ENCODE measurements around the gene ABCA13.
"Not testable (repeated sequence)": the region's sequence is repeated elsewhere in the genome, so short reads cannot be mapped to it uniquely, and the experiment has no call there.

Gene ABCA13

DNA sequence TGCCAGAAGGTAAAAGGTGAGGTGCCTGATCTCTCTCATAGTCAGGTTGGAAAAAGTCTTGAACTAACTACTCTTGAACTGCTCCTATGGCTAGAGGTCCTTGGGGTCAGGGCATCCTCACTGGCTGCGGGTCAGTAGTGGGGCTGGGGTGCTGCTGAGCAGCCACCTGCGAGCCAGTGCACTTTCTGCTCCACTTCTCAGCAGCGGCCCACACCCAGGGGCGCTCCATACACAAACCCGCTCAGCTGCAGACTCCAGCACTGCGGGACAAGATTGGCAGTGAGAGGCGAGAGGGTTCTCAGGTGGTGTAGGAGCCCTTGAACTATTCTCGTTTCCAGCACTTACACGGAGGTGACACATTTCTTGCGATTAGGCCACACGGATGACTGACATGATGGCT lies 6.0 kb downstream of the ABCA13 start:
- DNase-seq: no peak

DNA sequence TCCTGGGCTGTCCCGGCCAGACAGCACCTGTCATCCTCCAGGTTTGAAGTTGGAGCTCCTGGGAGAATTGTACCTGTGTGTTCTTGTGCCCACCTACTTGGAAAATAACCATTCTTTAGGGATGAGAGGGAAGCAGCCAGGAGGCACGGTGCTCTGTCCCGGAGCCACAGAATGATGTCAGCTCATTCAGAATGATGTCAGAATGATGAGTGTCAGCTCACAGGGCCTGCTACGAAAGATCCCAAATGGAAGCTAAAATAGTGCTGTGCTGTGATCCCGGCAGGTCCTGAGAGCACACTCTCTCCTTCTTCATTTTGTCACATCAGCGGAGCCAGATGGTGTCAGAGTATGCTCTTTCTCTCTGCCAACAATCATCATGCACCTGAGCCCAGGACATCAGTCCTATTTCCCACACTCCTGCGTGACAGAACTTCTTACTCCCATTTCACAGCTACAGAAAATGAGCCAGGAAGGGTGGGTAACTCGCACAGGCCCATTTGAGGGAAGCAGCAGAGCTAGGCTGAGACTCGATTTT lies 8.3 kb downstream of the ABCA13 start:
- DNase-seq: no peak

DNA sequence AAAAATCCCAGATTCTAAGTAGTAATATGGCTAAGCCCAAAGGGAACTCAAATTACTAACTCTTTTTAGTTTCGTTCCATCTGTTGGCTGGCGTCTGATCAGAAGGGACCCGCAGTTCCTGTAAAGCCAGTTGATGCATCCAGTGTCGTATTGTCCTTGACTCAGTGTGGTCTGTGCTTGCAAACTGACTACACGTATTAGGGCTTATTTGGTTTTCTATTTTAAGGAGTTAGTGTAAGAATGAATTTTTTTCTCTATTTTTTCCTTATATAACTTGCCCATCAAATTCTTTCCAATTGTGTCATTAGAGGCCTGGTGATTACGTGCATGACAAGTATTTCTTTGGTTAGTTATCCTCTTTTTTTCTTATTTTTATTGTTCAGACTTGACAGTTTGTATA lies 9.7 kb downstream of the ABCA13 start:
- DNase-seq: no peak

DNA sequence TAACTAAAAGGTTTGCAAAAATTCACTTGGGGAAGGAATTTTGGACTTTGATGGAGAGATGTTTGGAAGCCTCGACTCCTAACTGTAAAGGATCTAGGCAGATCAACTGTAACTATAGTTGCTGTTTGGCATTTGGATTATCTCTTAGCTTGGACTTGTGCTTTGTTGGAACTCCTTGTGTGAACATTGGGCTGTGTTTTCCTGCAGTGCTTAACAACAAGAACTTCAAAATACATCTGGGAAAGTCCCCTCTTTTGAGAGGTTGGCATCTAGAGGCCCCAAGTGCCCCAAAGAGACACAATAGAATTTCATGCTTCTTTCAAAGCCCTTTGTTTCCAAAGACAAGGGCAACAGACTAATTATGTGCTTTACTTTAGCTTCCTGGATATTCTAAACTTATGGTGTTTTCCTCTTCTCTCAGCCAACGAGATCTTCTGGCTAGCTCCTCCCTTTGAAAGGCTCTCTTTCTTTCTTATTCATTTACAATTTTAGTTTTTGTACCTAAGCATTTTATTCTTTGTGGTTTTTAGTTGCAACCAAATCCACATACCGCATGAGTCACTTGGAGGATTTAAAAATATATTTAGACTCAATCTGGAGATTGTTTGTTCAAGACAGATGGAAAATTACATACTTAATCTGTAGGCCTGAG lies 11.6 kb downstream of the ABCA13 start:
- no peak for DNase-seq

DNA sequence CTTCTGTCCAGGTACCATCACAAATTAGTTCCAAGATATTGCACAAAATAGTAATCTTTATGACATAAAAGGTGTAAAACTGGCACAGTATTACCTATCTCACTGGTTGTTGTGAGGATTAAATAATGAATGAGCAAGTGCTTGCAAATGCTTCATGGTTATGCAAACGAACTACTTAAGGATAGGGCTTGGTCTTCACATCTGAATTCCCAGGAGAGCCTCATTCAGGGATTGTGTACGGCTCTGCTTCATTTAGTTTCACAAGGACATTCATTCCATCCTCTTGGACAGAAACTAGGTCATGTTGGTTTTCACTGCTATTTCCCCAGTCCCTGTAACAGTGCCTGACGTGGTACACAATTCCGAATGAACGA lies 12.1 kb downstream of the ABCA13 start:
- DNase-seq: no peak

DNA sequence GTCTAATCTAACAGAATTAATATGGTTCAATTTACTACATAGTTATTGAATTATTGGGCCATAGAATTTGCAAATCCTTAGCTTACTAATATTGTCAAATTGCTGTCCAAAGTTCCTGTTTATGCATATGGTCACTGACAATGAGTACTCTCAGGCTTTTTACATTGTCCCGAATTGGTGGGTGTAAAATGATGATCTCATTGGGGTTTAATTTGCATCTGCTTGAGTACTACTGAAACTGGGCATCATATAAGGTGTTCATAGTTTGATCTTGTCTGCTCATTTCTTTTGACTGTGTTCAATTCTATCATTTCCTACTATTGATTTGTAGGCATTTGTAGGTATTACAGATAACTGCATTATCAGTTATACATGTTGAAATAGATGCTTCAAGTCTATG lies 12.7 kb downstream of the ABCA13 start:
- no peak for DNase-seq

DNA sequence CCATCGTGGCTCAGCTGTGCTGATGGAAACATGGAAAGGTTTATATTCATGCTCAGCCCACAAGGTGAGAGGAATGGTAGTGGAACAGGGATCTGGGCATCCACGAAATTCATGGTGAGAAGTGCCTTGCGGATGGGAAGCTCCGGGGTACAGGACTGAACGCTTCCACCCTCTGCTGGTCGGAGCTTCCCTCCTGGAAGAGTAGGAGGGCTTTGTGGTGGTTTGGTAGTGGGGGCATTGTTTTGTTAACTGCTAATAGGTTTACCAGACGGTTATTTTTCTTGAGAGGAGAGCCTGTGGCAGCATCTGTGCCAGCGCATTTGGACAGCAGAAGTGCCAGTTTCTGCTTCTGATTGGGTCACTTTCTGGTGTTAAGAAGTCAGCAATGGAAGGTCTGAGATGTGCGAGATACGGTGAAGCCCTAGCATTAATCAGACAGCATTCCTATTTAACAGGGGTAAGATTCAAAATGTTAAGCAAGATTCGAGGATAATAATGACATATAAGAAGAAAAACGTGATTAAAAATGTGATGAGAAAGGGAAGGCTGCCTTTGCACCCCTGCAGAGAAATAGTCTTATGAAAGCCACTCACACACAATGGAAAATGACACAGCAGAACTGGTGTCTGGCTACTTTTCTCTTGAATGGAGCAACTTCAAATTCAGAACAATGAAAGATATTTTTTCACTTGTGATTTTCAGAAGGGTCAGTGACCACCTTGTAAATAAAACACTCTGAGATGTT lies 17.7 kb downstream of the ABCA13 start:
- DNase-seq: no peak

DNA sequence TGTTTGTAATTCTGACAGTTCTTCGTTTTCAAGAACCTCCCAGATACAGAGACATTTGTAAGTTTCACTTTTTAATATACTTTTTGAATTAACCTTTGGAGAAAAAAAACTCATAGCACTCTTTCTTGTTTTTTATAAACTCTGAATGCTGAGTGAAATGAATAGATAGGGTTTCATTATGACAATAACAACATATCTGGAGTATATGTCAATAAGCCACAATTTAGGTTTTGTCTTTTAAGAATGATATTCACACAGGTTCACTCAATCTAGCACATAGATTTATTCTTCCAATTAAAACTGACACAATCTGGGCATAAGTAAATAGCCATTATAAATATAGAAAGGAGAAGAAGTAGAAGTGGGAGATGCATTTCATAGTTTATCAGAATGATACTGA lies 21.7 kb downstream of the ABCA13 start:
- DNase-seq: no peak

DNA sequence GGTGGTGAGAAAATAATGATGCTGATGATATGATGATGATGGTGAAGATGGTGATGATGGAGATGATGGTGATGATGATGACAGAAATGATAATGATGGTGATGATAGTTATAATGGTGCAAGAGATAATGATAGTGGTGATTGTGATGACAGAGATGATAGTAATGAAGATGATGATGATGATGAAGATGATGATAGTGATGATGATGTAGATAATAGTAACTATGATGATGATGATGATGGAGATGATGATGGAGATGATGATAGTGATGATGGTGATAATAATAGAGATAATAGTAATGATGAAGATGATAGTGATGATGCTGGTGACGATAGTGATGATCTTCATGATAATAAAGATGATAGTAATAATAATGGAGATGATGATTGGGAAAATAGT lies 22.2 kb downstream of the ABCA13 start:
- DNase-seq: no peak

DNA sequence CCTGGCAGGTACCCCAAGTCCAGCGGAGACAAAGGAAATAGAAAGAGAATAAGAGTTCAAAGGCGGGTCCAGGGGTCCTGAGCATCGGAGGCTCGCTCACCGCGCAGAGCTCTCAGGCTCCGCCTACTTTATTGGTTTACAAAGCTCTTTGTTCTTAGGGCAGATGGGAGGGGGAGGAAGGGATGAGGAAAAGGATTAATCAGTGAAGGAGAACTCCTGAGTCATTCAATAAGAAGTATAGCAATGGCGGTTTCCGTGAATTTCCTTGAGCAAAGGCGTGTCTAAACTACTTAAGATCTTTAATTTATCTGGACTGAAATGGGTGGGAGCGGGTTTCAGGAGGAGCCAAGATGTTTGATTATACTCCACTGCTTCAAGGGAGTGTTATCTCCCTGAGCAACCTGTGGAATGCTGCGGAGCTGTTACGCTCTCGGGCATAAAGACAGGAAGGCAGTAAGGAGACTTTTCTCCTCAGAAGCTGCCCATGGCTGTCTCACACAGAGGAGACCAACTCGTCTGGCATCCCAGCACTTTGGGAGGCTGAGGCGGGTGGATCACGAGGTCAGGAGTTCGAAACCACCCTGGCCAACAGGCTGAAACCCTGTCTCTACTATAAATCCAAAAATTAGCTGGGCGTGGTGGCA lies 29.8 kb downstream of the ABCA13 start:
- DNase-seq: not testable (repeated sequence)

DNA sequence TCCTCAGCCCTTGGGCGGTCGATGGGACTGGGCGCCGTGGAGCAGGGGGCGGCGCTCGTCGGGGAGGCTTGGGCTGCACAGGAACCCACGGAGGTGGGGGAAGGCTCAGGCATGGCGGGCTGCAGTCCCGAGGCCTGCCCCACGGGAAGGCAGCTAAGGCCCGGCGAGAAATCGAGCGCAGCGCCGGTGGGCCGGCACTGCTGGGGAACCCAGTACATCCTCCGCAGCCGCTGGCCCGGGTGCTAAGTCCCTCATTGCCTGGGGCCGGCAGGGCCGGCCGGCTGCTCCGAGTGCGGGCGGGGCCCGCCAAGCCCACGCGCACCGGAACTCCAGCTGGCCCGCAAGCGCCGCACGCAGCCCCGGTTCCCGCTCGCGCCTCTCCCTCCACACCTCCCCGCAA lies 31.7 kb downstream of the ABCA13 start:
- DNase-seq: not testable (repeated sequence)

DNA sequence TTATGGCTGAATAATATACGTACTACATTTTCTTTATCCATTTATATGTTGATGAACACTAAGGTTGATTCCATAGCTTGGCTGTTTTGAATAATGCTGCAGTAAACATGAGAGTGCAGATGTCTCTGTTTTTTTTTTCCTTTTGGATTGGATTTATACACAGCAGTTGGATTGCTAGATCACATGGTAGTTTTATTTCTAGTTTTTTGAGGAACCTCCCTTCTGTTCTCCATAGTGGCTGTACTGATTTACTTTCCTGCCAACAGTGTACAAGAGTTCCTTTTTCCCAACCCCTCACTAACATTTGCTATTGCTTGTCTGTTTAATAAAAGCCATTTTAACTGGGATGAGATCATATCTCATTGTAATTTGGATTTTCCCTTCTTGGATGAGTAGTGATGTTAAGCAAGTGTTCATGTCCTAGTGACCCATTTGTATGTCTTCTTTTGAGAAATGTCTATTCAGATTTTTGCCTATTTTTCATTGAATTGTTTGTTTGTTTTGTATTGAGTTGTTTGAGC lies 36.0 kb downstream of the ABCA13 start:
- DNase-seq: no peak

DNA sequence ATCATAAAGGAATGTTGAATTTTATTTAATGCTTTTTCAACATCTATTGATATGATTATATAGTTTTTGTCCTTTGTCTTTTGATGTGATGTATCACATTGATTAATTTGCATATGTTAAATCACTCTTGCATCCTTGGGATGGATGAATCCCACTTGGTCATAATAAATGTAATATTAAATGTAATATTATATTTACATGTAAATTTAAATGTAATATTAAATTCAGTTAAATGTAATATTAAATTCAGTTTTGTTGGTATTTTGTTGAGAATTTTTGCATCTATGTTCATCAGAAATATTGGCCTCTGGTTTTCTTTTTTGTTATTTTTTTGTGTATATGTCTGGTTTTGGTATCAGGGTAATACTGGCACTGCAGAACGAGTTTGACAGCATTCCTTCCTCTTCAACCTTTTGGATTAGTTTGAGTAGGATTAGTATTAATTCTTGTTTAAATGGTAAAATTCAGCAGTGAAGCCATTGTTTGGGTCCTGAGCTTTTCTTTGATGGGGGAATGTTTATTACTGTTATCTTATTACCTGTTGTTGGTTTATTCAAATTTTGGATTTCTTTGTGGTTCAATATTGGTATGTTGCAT lies 37.8 kb downstream of the ABCA13 start:
- DNase-seq: no peak

DNA sequence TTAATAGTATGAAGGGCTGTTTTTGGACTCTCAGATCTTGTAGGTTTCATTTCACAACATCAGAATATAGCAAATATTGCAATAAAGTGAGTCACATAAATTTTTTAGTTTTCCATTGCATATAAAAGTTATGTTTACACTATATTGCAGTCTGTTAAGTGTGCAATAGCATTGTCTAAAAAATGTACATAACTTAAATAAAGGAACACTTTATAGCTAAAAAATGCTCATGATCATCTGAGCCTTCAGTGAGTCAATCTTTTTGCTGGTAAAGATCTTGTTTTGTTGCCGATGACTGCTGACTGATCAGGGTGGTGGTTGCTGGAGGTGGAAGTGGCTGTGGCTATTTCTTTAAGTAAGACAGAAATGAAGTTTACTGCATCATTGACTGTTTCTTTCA lies 42.0 kb downstream of the ABCA13 start:
- DNase-seq: no peak

DNA sequence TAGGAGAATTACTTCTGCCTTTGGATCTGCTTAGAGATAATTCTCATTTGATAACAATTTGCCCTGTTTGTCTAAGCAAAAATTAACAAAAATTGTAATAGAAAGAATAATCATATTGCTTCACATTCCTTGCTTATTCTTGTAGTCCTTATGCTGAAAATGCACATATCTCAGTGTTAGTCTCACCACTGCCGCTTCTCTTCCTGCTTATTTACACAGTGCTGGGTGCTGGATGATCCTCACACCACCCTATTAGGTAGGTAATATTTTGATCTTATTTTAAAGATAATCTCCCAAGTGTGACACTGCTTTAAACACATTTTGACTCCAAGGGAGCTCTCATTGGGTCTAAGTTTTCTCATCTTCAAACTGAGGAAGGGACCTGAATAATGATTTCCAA lies 46.0 kb downstream of the ABCA13 start:
- no peak for DNase-seq

DNA sequence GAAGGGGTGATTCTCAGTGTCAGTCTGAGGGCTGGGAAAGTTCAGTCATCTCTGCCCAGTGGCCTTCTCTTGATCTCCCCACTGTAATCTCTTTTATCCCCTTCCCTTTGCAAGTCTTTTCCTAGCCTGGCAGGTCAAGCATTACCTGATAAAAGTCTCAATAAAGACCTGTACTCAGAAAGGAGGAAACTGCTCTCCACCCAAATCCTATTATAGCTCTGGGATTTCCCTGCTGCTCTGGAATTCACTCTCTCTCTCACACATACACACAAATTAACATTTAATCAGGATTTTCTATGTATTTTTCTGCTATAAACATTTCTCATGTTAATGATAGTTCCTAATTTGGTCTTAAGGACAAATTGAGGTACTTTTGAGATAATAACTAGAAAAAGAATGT lies 46.5 kb downstream of the ABCA13 start:
- no peak for DNase-seq

DNA sequence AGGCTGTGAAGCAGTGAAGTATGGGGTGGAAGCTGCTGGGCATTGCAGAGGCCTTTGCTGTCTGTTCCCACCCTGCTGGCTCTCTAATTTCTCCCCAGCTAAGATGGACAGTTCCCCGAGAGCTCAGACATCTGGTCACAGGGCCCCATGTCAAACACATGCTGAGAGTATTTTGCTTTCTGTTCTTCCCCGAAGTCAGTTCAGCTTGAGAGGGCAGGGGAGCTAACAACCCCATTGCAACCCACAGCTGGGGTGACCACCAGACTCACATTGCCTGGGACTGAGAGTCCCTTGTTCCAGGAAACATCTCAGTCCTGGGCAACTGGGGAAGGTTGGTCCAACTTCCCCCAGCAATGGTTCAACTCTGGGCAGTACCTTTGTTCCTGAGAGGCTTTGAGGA lies 52.8 kb downstream of the ABCA13 start:
- DNase-seq: no peak

DNA sequence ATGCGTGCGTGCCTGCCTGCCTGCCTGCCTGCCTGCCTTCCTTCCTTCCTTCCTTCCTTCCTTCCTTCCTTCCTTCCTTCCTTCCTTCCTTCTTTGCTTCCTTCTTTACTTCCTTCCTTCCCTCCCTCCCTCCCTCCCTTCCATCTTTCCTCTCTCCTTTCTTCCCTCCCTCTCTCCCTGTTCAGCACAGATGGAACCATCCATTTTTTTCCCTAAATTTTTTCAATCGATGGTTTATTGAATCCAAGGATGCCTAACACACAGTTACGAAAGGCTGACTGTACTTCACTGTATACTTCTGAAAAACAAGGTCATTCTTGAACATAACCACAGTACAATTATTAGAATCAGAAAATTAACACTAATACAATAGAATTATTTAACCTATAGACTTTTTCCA lies 53.8 kb downstream of the ABCA13 start:
- no peak for DNase-seq

DNA sequence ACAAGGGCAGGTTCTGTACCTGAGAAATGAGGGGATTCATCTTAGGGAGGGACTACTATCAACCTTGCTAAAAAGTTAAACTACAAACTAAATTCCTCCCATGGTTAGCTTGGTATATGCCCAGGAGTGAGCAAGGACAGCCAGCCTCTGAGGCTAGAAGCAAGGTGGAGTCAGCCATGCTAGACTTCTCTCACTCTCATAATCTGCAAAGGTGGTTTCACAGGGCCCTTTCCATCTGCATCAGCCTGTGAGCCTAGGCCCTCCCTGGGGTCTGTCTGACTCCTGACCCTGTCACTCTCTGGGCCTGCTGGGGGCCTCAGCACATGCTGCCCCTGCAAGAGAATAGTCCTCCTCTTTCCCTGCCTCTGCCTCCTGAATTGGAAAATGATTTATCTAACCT lies 66.1 kb downstream of the ABCA13 start:
- DNase-seq: no peak

DNA sequence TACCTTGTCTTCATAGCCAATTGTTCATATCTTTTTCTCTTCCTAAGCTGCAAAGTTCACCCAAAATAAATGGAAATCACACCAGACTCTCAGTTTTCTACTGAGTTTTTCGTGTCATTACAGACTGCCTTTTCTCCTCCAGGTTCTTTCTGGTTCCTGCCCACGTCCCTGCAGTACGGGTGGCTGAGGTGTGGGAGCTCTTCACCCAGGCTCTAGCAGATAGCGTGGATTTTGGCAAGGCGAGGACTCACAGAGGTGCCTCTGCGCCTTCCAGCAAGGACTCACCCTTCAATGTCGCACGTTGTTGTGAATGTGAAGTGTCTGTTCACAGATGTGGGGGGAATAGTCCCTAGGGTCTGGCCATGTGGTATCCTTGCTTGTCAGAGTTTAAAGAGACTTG lies 71.6 kb downstream of the ABCA13 start:
- no peak for DNase-seq

DNA sequence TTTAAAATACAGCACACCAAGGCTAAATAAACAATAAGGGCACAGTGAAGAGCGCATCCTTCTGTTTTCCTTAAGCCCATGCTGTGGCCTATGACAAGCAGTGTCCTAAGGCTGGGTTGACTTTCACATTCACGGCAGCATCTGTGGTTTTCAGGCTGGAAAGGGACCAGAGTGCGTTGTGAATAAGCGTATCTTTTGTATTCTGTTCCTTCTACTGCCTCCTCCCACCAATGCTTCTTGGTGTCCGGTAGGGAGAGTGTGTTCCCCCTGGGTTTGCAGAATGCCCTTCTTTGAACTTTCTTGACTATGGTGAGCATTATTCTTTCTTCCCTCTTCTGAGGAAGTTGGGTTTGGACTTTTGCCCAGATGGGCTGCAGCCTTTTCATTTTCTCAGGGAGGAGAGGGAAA lies 73.6 kb downstream of the ABCA13 start:
- DNase-seq: no peak

DNA sequence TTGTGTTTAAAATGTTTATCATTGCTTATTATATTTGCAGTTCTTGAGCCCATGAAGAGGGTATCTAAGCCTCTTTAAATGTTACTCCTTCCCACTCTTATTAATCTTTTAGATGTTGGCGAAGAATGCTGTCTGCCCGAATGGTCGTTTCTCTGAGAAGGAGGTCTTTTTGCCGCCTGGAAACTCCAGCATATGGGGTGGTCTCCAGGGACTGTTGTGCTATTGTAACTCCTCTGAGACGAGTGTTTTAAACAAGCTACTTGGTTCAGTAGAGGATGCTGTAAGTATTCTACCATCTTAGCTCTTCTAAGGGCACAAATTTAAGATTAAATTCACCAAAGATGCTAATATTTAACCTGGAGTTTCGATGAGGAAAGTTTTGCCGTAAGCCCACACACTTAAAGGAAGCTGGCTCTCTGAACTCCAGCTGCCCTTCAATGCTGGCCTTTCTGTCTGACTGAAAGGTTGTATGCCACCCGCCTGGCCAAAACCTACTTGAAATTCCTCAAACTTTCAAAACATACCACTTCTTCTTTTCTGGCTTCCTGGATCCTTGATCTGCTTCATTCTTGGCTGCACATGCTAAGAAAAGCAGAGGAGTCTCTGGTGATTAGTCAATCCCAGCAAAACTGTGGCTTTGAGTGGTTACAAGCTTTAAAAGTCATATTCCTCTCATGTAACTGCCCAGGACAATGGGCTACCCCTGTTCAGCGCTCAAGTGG lies 74.7 kb downstream of the ABCA13 start:
- DNase-seq: no peak

DNA sequence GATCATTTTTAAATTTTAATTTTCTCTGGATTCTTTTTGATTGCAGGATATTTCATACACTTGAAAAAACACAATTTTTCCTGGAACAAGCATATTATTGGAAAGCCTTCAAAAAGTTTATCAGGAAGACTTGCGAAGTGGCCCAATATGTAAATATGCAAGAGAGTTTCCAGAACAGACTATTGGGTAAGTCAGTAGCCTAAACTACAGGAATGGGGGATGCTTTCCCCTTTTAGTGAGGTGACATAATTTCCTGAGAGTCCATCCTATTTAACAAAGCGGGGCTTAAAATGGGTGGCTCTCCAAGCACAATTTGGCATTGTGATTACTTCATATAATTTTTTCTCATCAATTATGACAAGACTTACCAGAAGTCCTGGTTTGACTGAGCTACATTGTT lies 77.9 kb downstream of the ABCA13 start:
- no peak for DNase-seq

Measured in activated CD8-positive, alpha-beta memory T cell treated with anti-CD3 and anti-CD28 coated beads, Interleukin-2, amount 50 U/mL, for 4 hours (primary cell).